Heart left ventricle (tissue), 16 donors: ENCODE results near the gene APOL4. TPM values are rescaled to one million over a fixed set of nuclear protein-coding genes. Genes with fewer than 3 reads are reported as not detected.

Experiments
- ATAC-seq, 4 donors: fragments of 200-7000 bp; cut with Tn5 transposase; one replicate each; pipeline ENCODE4 v1.9.1; 2020 to 2022; ENCODE audit warnings: moderate library complexity in 4 of 4, mild to moderate bottlenecking in 3 of 4, moderate number of reproducible peaks in 1 of 4
- DNase-seq, 5 donors: peaks; one replicate each; pipeline ENCODE4 v3.0.0-alpha.2; 2020
- H3K27ac ChIP-seq, 12 donors: fragments of 200-600 bp; sonication (generic) in 4 of 12; one replicate each; pipeline versions ENCODE4 v1.5.0 to v1.8.0; 2016 to 2022; ENCODE audit warnings: mild to moderate bottlenecking in 2 of 12
- H3K27me3 ChIP-seq, 9 donors: fragments of 200-600 bp; sonication (generic) in 2 of 9; one replicate each; pipeline versions ENCODE4 v1.5.1 to v1.8.0; 2016 to 2022; ENCODE audit warnings: mild to moderate bottlenecking in 3 of 9
- H3K36me3 ChIP-seq, 9 donors: fragments of 200-600 bp; sonication (generic) in 2 of 9; one replicate each; pipeline versions ENCODE4 v1.5.0 to v1.8.0; 2018 to 2022; ENCODE audit warnings: mild to moderate bottlenecking in 2 of 9
- H3K4me1 ChIP-seq, 12 donors: fragments of 200-600 bp; sonication (generic) in 4 of 12; one replicate each; pipeline versions ENCODE4 v1.5.0 to v1.8.0; 2016 to 2022; ENCODE audit warnings: mild to moderate bottlenecking in 3 of 12
- H3K4me3 ChIP-seq, 12 donors: fragments of 200-600 bp; sonication (generic) in 4 of 12; one replicate each; pipeline versions ENCODE4 v1.5.0 to v1.8.0; 2017 to 2022; ENCODE audit warnings: mild to moderate bottlenecking in 9 of 12, moderate library complexity in 4 of 12
- H3K9me3 ChIP-seq, 12 donors: fragments of 200-600 bp; sonication (generic) in 4 of 12; one replicate each; pipeline versions ENCODE4 v1.5.0 to v1.8.0; 2016 to 2022; ENCODE audit warnings: mild to moderate bottlenecking in 1 of 12
- POLR2A ChIP-seq, 2 donors: fragments of 450-650 bp; IDR thresholded peaks; one replicate each; pipeline ENCODE4 v1.6.1; 2017; ENCODE audit warnings: antibody characterized with exemption in 2 of 2, mild to moderate bottlenecking in 2 of 2, moderate library complexity in 2 of 2
- WGBS, 4 donors: extraction: QIAGEN DNeasy Blood & Tissue Kit in 2 of 4; methylation state at CpG; one replicate each; pipeline versions ENCODE4 v1.1.5 to v1.1.7; 2013 to 2018; 5-methylcytosine and 5-hydroxymethylcytosine counted together
- intact Hi-C, 10 donors: fragments of 100-400 bp; cut with DNase I; formaldehyde crosslinking; loops; one replicate each; pipeline versions ENCODE4 v1.11.1 to v1.14.2; 2022
- polyA plus RNA-seq, 2 donors: library from polyadenylated mRNA; stranded (reverse); fragments of 200-250 nt; gene quantifications; one replicate each; pipeline ENCODE4 v1.2.3, GENCODE V29; 2013
- total RNA-seq, 9 donors: library from RNA; depleted of rRNA in 2 of 9; stranded (reverse); fragments of >200 nt in 2 of 9; fragmentation: NEBNext Ultra II Directional in 3 of 9; extraction: Animal tissue kit (Norgen Biotek cat#: 25700) in 3 of 9; gene quantifications; one replicate each; pipeline versions ENCODE4 v1.1.0 to v1.2.4, GENCODE V29; 2016 to 2023
- TF ChIP-seq, protein P1 (sequence below), 12 donors: fragments of 200-600 bp; sonication (generic) in 4 of 12; IDR thresholded peaks; one replicate each; pipeline versions ENCODE4 v1.5.0 to v1.8.0; 2018 to 2022; ENCODE audit warnings: antibody characterized with exemption in 12 of 12, mild to moderate bottlenecking in 5 of 12
- donor health status: ischemic (EF 13 %, LVEDD 7.1; RV severe dilation, severe dysfunction).
- donor health status: healthy with polysubstance abuse.
- donor health status: DM: no; HTN: yes; CAD: no.
- donor health status: DM: no; HTN: no; CAD: no.
- donor health status: ischemic (EF 25% LVEDD 6.9; RV normal size, moderate dysfunction).
- donor health status: ischemic (EF 25% LVEDD 5.7; RV mildly dilated, moderate dysfunction).
- donor health status: healthy.
- donor health status: DM: yes; HTN: yes; CAD: no.
- donor health status: ischemic (EF 35%, LVEDD 5.7; RV mildly dilated, moderate dysfunction).
- donor health status: nonischemic (EF 11% LVEDD 7.7; RV severe dilation, severe dysfunction).
- donor health status: DM: yes; HTN: yes; CAD: no.
- donor health status: PGD.
- donor health status: ischemic (EF 29% LVEDD 5.4; RV normal size, mild dysfunction).
- donor health status: nonischemic (EF 23%, LVEDD 6.1; RV moderate dilation, normal function).

The APOL4 gene
- total and polyA plus RNA-seq, 11 donors, result 1.7 to 26.5 (median 4.0) TPM; not detected in 2

DNA sequence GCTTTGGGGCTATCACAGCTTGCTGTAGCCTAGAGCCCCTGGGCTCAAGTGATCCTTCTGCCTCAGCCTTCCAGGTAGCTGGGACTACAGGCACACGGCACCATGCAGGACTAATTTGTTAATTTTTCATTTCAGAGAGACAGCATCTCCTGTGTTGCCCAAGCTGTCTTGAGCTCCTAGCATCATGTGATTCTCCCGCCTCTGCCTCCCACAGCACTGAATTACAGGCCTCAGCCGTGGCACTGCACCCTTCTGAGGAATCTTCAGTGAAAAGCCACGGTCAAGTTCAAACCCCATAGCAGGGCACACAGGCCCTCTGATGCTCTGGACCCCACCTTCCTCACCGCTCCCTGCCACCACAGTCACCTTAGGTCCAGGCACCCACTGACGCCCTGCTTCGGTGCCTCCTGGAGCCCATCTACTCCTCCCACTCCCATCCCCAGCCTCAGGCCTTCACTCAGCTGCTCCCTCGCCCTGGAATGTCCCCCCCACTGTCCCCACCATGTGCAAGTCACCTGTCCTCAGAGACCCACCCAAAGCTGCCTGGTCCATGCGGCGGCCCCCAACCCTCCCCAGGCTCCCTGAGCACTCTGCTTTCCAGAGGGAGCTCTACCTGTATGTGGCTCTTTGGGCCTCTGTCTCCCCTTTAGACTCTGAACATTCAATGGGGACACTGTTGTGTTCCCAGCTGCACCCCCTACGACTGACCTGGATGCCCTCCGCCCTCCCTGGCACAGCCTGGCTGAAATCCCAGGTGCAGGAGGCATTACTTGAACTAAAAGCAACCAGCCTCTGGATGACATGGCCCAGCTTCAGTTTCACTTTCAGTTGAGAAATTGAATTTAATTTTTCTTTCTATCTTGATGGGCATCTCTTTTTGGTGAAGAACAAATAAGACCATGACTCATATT, 36.1 kb upstream of the APOL4 start:
- intact Hi-C loops, result loop anchor here in 6 of 10 donors (5.0 to 10.0 kb wide), 3 partner anchors 40 to 83 kb away; no protein-coding TSS in a partner anchor
- H3K9me3 ChIP-seq, result peaks cover 0 to 6% (median 0%) of the 10 kb centered on the region in 12 donors
- peaks cover 6 to 56% (median 45%) of the 10 kb centered on the region in 12 donors for H3K4me1 ChIP-seq
- no peaks in the 10 kb centered on the region for H3K27me3 ChIP-seq
- H3K27ac ChIP-seq, result peak overlapping the region in 11 of 12 donors; percentile 90 to 98 (median 93)
- WGBS, 4 donors, result 58 to 68% (median 61%) methylated on average over 12 of the region's 12 CpGs
- H3K36me3 ChIP-seq, result peaks cover 0 to 46% (median 13%) of the 10 kb centered on the region in 9 donors
- no peak for TF ChIP-seq POLR2A (IDR thresholded peaks at IDR 0.05)
- TF ChIP-seq, protein P1, sequence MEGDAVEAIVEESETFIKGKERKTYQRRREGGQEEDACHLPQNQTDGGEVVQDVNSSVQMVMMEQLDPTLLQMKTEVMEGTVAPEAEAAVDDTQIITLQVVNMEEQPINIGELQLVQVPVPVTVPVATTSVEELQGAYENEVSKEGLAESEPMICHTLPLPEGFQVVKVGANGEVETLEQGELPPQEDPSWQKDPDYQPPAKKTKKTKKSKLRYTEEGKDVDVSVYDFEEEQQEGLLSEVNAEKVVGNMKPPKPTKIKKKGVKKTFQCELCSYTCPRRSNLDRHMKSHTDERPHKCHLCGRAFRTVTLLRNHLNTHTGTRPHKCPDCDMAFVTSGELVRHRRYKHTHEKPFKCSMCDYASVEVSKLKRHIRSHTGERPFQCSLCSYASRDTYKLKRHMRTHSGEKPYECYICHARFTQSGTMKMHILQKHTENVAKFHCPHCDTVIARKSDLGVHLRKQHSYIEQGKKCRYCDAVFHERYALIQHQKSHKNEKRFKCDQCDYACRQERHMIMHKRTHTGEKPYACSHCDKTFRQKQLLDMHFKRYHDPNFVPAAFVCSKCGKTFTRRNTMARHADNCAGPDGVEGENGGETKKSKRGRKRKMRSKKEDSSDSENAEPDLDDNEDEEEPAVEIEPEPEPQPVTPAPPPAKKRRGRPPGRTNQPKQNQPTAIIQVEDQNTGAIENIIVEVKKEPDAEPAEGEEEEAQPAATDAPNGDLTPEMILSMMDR (IDR thresholded peaks at IDR 0.05), result no peak
- DNase-seq (peak in 1 of 5 donors; percentile 34), ATAC-seq (no peak)
- H3K4me3 ChIP-seq, result peak overlapping the region in 11 of 12 donors; percentile 56 to 86 (median 74)

DNA sequence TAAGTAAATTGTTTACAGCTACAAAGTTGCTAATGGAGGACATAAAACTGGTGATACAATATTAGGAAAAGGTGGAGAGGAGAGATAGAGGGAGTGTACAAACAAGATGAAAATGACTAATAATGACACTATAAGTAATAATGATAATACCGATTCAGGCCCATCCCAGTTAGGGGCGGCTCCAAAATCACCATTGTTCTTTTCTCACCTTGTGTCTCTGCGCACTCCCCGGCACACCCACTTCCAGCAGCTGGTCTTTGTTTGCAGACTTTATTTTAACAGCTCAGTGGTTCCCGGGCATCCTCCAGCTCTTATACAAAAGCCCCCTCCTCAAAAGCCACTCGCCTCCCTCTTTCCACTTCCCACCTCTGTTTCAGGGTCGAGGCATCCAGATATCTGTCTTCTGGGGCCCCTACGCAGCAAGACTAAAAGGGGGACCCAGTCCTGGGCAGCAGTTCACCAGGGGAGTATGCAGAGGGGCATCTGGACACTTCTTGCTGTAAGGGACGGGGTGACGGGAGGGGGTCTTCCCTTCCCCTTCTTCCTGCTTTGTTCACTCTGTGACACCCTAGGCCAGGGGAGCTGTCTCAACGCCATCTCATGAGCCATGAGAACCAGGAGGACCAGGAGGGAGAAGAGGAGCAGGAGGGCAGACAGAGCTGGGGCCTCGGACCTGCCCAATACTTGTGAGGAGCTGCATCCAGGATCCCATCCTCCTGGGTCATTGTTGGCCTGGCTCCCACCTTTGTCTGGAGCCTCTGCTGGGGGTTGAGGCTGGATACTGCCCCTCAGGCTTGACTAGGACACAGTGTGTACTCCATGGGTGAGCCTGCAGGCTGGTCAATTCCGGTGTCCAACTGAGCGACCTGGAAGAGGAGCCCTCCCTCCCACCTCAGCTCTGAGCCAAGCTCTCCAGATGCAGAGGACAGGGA, 35.0 kb upstream of the APOL4 start:
- peaks cover 6 to 56% (median 45%) of the 10 kb centered on the region in 12 donors for H3K4me1 ChIP-seq
- DNase-seq (peak in 1 of 5 donors; percentile 37), ATAC-seq (no peak)
- peak overlapping the region in 9 of 12 donors; percentile 15 to 96 (median 92) for H3K27ac ChIP-seq
- peak overlapping the region in 9 of 12 donors; percentile 2 to 86 (median 78) for H3K4me3 ChIP-seq
- TF ChIP-seq, protein P1 (IDR thresholded peaks at IDR 0.05), result no peak
- TF ChIP-seq POLR2A (IDR thresholded peaks at IDR 0.05), result no peak
- H3K9me3 ChIP-seq, result no peaks in the 10 kb centered on the region
- H3K27me3 ChIP-seq, result no peaks in the 10 kb centered on the region
- intact Hi-C loops, result loop anchor here in 6 of 10 donors (5.0 to 10.0 kb wide), 3 partner anchors 39 to 82 kb away; no protein-coding TSS in a partner anchor
- H3K36me3 ChIP-seq, result peaks cover 0 to 57% (median 24%) of the 10 kb centered on the region in 9 donors
- WGBS, 4 donors, result 61 to 78% (median 65%) methylated on average over 14 of the region's 14 CpGs

DNA sequence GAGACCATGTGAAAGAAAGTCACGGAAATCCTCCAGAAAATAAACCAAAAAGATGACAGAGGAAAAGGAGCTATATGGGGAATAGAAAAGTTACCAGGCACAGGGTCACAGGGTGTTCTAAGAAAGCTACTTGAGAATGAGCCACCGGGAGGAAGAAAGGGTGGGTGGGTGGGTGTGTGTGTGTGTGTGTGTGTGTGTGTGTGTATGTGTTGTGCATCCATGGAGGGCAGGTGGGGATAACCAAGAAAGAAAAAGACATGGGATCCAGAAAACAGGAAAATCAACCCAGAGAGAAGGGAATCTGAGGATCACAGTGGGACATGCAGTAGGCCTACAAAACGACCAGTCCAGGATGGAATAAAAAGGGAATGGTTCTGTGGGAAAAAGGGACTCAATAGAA, 34.0 kb upstream of the APOL4 start:
- DNase-seq (no peak), ATAC-seq (no peak)
- intact Hi-C loops, result loop anchor here in 6 of 10 donors (5.0 to 10.0 kb wide), 3 partner anchors 38 to 81 kb away; no protein-coding TSS in a partner anchor
- peaks cover 6 to 56% (median 45%) of the 10 kb centered on the region in 12 donors for H3K4me1 ChIP-seq
- 71 to 89% (median 80%) methylated on average over 3 of the region's 3 CpGs for WGBS, 4 donors
- H3K27me3 ChIP-seq, result no peaks in the 10 kb centered on the region
- H3K36me3 ChIP-seq, result peaks cover 0 to 68% (median 35%) of the 10 kb centered on the region in 9 donors
- TF ChIP-seq, protein P1 (IDR thresholded peaks at IDR 0.05), result no peak
- no peak for TF ChIP-seq POLR2A (IDR thresholded peaks at IDR 0.05)
- no peaks in the 10 kb centered on the region for H3K9me3 ChIP-seq
- no peak overlapping the region for H3K27ac ChIP-seq
- H3K4me3 ChIP-seq, result peak overlapping the region in 1 of 12 donors; percentile 79
